Retina (tissue), 1 donor: ENCODE measurements around the gene TMEM170B.

ENCODE experiments used
- DNase-seq: peaks from one replicate; pipeline ENCODE4 v3.0.0-alpha.2; 2016

Gene TMEM170B, protein sequence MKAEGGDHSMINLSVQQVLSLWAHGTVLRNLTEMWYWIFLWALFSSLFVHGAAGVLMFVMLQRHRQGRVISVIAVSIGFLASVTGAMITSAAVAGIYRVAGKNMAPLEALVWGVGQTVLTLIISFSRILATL

DNA sequence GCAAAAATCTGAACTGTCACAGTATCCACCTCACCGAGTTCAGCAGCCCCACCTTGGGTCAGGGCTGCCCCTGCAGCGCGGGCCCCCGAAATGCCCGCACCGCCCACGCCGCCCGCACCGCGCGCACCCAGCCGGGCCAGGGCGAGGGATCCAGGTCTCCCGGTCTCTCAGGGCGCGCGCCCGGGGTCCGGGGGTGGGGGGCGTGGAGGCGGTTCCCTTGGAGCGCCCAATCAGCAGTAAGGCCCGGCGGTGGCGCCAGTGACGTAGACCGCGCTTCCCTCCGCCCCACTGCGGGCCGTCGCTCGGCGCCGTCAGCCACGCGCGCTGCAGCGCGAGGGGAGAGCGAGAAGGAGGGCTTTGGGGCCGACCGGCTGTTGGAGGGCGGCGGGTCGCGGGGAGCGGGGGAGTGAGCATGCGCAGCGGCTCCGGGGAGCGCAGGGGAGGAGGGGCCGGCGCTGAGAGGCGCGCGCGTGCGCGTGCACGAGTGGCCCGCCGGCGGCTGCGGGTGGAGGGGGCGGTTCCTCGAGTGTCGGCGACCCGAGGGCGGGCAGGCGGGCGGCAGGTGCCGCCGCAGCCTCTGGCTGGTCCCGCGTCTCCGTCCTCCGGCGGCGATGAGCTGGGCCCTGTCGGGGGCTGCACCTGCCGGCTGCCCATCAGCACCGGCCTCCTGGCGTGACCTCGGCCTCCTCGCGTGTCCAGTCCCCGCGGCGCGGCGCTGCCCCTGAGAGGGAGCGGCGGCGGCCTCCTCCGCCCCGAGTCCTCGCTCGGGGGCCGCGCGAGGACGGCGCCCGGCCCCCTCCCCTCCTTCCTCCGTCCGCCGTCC is at the start of gene TMEM170B:
Gene TMEM170B, plus strand, starts transcription at position 521 of the 823 bp plus-strand sequence. CDS start 529 bp downstream, outside the sequence.
- DNase-seq: peak; percentile 97

DNA sequence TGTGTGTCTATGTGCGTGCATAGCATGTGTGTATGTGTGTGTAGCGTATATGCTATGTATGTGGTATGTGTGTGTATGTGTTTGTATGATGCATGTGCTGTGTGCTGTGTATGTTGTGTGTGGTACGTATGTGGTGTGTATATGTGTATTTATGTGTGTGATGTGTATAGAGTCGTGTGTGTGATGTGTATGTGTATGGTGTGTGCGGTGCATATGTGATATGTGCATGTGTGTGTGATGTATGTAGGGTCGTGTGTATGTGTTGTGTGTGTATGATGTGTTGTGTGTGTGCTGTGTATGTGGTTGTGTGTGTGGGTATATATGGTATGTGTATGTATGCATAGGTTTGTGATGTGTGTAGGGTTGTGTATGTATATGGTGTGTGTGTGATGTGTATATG is 46.6 kb upstream of the TMEM170B start:
- no peak for DNase-seq

DNA sequence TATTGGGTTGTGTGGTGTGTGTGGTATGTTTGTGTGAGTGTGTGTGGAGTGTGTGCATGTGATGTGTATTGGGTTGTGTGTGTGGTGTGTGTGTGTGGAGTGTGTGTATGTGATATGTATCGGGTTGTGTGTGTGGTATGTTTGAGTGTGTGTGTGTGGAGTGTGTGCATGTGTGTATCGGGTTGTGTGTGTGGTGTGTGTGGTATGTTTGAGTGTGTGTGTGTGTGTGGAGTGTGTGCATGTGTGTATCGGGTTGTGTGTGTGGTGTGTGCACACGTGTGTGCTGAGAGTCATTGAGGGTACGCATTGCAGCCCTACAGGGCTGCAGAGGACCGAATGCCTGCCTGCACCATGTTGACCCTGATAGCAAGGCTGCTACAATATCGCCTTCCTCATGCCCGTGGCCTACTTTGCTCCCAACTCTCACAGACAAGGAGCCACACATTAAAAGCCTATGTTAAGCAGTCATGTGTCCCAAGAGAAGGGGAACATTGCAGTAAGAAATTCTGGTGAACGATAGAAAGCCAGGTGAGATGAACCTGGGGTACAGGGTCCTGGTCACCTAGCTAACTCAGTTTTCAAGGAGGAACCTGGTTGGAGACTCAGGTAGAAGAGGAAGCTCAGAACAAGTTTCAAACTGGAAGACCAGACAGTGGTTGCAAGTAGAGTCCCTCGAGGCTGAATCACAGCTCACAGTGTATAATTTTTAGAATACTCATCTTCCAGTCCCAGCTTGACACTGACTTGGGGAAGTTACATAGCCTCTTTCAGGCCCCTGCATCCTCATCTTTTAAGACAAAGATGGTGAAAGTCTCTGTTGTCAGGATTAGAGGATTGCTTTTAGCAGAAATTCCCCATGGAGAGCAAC is 45.7 kb upstream of the TMEM170B start:
- no peak for DNase-seq

DNA sequence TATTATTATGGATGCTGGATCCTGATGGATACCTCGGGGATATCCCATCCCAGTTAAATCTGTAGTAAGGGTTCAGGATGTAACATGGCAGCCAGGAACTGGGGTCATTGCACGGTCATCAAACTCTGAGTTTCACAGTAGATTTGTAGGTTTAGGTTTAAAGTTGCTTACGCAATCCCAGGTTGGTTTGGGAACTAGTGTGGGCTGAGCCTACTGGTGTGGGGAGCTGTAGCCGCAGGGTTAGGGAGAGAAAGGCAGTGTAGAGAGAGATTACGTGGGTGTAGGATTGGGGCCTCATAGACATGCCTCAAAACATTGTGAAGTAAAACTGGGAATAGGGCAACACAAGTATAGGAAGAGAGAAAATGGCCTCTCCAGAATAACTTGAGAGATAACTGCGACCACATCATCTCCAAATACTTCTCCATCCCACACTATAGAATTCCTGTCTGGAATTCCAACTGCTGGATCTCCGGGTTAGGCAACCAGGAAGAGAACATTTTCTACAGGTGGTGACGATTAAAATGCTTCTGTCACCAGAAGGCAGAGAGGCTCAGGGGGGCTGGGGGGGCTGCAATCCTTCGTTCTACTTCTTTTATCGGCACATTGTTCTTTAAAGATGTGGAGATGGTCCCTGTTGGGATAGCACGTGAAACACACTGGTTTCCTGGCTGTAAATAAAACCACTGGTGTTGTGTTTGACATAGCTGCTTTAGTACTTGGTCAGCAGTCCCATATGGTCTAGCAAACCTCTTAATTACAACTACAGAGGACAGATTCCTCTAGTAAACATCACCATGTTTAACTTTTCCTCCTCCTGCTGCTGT is 44.9 kb upstream of the TMEM170B start:
- no peak for DNase-seq

DNA sequence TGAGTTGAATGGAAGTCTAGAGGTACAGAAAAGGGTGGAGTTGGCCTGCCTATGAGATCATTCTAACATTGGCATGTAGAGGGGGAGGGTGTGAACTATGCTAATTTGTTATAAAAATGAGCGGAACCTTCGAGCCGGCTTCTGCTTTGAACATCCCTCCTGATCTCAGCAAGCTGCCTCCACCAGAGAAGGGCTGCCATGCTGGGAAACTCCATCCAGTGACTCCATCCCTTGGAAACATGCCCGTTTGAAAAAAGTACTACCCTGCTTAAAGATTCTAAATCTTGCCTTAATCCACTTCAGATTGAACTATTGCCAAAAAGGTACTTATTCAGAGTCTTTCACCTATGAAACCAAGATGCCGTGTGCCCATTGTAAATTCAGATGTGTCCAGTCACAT is 43.6 kb upstream of the TMEM170B start:
- no peak for DNase-seq

DNA sequence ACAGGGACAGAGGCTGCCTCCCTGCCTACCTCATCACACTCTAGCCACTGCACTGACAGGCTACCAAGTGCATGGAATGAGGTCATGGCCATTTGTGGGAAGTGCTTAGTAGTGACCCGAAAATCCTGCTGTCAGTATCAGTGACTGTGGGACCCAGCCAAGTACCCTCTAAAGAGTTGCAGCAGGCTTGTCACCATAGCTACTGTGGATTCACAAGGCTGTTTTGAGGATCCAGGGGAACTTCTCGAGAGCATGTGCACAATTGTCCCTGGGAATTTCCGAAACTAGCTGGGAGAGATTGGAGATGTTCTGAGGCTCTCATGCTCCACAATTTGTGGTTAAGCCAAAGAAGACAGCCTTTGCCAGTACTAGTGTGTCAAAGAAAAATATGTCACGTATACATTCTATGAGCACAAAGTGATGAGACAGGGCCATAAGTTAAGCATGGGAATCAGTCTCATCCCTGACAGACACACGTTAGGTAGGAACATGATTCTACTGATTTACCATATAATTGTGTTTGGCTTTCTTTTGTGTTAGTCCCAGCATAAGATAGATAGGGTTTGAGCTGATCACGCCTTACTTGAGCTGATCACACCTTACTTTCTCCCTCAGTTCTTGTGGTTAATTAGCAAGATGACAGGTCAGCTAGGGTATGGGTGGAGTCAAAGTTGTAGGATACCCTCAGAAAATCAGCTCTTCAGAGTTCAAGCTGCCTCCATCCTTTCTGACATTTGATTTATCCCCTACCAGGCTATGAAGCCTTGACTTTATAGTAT is 42.6 kb upstream of the TMEM170B start:
- no peak for DNase-seq

DNA sequence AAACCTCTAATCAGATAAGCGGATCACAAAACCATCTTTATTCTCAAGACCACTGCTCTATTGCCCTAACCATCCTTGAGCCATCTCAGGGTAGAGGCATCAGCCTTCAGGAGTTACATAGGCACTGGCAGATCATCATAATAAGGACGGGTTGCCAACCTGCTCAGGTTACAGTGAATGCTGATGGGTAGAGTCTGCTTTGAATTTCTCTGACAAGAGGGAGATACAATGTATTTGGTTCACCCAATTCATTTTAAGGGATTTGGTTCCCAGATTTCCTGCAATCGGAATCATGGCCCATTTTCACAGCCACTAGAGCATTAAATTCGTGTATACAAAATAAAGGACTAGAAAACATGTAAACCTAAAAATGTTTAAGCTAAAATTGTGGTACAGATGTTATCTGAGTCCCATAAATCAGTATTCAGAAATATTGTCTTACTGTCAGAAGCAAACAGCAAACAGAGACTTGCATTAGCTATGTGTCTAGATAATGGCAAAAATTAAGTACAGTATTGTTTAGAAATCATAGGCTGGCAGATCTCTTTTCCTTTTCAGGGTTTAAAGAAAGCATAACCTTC is 41.9 kb upstream of the TMEM170B start:
- DNase-seq: peak; percentile 38

DNA sequence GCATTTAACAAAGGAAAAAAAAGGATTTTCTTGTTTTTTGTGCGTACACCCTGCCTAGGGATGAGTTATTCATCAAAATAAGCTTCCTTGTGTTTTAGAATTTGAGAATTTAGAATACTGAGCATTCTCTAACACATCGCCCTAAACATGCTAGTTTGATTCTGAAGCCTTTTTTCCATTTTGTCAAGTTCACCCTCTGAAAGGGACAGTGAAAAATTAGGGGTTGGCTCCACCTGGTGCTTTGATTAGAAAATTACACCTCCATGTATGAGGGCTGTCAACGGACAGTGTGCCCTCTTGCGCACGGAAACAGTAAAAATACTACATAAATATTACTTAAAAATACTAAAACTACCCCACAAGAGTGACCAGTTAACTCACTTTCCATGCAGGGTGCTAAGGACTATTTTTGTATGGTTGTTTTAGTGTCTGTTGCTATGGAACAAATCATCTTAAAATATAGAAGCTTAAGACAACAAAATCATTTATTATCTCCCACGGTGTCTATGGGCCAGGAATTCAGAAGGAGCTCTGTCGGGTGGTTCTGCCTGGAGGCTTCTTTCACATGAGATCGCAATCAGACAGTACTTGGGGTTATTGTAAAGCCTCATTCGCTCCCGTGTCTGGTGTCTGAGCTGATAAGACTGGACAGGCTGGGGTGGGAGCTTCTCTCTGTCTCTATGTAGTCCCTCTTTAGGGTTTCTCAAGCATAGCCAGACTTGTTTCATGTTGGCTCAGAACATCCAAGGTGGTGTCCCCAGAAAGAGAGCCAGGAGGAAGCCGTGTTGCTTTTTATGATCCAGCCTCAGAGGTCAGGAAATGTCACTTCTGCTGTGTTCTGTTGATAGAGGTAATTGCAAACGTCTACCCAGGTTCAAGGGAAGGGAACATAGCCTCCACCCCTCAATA is 41.1 kb upstream of the TMEM170B start:
- DNase-seq: peak; percentile 73

DNA sequence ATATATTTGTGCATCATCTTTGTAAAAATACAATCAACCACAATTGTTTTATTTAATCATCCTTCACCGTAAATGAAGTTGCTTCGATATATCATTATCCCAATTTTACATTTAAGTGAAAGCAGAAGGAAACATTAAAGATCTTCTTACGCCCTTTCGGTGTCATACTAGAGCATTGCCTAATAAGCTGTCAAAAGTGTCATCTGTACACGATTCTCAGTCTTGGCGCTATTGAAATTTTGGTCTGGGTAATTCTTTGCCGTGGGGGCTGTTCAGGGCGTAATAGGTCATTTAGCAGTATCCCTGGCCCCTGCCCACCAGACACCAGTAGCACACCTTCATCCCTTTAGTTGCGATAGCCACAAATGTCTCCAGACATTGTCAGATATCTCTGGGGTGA is 40.4 kb upstream of the TMEM170B start:
- no peak for DNase-seq

DNA sequence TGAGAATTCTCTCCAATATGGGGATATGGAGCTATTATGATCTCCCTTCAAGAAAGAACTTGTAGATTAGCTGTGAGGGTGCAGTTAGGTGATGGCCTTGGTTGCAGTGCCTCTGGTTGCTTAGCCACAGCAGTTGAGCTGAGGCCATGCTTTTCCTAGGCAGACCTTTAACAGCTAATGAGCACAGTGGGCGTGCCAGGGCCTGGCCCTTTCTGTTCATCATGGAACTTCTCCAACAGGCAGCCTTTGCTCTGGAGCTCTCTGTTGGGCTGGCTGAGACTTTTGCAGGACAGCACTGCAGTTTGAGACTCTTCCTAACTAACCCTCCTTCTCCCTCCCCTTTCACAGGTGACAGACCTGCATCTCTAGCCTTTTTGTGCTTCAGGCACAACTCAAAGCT is 39.7 kb upstream of the TMEM170B start:
- DNase-seq: no peak

DNA sequence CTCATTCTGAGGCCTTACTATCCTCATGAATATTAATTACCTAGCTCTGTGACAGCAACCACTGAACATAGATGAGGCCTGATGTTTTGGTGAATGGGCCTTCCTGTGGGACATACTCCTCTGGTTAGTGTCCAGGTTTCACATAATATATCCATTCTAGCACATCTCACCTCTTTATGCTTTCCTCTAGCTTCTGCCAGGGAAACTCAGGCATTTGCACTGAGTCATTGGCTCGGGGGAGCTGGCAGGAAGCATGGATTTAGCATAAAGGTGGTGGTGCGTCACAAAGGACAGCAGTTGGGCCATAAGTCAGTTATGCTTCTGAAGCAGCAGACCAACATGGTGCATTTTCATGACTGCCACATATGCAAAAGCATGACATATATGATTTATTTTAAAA is 37.5 kb upstream of the TMEM170B start:
- DNase-seq: no peak

DNA sequence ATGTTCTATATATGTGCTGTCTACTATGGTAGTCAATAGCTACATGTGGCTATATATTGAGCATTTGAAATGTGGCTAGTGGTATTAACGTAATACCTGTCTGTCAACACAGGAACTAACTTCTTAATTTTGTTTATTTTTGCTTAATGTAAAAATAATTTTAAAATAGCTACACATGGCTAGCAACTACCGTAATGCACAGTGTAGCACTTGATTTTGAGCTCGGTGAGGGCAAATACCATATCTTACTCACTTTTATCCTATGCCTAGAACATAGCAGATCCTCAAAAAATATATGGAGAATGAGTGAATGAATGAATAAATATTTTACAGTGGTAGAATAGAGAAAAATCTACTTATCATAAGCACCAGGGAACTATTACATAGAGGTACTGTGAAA is 28.1 kb upstream of the TMEM170B start:
- no peak for DNase-seq

DNA sequence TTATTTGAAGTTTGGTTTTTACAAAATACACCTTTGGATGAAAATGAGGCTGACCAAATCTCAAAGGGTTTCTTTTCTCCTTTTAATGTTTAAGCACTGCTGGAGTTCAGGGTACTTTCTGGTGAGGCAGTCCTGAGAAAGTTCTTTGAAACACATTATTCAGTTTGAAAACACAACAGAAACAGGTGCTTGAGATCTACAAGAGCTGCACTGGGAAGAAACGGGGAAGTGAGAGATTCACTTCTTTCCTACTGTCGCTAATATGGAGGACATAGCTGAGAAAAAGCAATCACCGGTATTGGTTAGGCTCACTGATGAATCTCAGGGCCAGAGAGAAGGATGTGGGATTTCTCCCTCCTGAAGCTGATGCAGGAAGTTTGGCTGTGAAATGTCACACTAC is 22.9 kb upstream of the TMEM170B start:
- no peak for DNase-seq

DNA sequence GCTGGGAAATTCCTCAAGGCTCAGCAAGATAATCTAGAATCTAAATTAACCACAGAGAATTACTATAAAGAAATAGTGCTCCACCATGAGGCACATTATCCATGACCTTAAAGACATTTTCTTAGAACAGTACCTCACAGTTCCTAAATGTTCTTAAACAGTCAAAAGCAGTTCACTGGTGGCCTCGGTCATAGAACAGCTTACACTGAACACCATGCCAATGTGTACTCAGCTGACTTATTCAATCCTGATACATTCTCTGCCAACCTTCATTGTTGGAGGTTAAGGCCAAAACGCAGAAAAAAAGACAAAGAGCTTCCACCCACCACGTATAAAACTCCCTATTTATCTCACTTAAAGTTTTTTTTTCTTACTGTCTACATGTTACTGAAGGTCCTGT is 21.8 kb upstream of the TMEM170B start:
- DNase-seq: no peak

DNA sequence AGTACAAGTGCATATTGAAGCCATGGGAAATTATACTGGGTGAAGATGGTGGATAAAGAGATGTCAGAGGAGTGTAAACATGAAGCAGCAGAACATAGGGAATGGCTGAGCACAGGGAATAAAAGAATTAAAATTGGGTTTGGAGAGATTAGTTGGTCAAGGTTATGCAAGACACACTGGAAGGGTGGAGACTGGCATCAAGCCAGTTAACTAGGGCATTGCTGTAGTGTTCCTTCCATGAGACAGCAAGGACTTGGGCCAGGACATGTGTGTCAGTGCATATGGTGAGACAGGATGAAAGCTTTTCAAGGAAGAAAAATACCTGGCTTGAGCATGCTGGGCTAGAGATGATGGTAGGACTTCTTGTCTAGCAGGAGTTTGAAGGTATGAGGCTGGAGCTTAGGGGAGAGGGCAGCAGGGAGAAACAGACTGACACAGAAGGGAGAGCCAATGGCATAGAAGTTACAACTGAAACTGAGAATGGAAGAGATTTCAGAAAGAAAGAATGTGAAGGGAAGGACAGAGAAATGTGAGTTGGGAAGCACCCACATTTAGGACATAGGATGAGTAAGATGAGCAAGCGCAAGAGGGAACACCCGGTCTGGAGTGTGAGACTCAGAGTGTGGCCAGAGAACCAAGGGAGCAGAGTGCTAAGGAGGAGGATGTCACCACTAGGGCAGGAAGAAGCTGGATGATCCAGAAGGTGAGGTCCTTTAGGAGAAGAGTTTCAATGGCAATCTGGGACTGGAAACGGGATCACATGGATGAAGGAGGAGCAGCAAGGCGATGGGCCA is 14.5 kb upstream of the TMEM170B start:
- no peak for DNase-seq

DNA sequence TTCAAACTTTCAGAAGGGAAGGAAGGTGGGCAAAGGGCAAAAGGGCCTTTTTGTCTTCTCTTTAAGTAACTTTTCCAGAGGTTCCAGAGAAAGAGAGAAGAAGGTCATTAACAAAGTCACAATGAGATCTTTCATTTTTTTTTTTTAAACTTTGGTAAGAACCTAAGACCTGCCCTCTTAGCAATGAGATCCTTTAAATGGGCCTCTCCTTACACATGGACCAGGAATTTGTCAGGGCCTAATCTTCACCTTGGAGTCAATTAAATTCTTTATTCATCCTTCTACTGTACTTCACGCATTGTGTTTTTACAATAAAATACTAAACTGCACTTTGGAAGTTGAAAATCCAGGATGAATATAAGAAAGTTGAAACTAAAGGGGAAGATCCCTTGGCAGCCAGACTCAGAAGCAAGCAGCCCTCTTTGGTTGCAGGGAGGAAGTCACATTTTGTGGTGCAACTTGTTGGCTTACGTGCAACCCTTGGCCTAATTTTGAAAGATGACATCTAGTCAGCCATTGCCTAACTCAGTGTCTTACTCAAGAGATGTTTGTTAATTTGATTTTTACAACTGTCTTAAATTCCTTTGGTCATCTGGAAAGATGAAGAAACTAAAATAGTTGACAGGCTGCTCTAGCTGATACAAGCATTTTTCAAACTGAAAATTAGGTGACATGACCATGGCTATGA is 11.9 kb upstream of the TMEM170B start:
- DNase-seq: no peak

DNA sequence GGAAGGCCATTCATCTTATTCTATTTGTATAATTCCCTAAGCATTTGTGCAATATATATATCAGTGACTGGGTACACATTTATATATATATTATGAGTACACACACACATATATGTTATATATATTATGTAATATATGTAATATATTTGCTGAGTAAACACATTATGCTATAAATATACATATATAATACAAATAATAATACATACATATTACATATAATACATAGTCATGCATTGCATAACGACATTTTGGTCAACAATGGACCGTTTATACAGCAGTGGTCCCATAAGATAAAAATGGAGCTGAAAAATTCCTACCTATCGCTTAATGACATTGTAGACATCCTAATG is 11.4 kb upstream of the TMEM170B start:
- DNase-seq: no peak

DNA sequence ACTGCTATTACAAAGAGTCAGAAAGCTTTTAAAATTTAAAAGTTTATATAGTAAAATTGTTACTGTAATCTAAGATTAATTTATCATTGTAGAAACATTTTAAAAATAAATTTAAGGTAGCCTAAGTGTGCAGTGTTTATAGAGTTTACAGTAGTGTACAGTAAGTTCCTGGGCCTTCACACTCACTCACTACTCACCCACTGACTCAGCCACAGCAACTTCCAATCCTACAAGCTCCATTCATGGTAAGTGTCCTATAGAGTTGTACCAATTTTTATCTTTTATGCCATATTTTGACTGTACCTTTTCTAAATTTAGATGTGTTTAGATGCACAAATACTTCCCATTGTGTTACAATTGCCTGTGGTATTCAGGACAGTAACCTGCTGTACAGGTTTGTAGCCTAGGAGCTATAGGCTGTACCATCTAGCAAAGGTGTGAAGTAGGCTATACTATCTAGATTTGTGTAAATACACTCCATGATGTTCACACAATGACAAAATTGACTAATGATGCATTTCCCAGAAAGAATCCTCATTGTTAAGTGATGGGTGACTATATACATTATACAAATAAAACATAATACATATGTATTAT is 10.2 kb upstream of the TMEM170B start:
- DNase-seq: no peak

DNA sequence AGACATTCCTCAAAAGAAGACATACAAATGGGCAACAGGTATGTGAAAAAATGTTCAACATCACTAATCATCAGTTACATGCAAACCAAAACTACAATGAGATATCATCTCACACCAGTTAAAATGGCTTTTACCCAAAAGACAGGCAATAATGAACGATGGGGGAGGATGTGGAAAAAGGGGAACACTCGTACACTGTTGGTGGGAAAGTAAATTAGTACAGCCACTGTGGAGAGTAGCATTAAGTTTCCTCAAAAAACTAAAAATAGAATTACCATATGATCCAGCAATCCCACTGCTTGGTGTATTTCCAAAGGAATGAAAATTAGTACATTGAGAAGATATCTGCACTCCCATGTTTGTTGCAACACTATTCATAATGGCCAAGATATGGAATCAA is 8.6 kb upstream of the TMEM170B start:
- DNase-seq: no peak
